GM19468 (cell line): ENCODE results near the gene GLIS2.

Experiments used
- ATAC-seq: cut with Tn5 transposase; IDR thresholded peaks from one replicate; pipeline ENCODE4 v1.9.1; 2021; ENCODE audit warnings: mild to moderate bottlenecking, moderate library complexity, moderate number of reproducible peaks; ENCODE audit not compliant: unreplicated experiment; ENCODE audit errors: extremely low read depth

Gene GLIS2

GRCh38 chr16:4315186-4316107 is at the start of gene GLIS2:
Gene GLIS2 (plus strand): TSS chr16:4316067. CDS start chr16:4332281, 16,214 bp downstream.
- no peak for ATAC-seq

- ATAC-seq = no peak
These were observed 49.5 kb upstream of the GLIS2 start for GRCh38 chr16:4266372-4266771.

GRCh38 chr16:4270091-4270490 is 45.8 kb upstream of the GLIS2 start:
- ATAC-seq = no peak

- no peak for ATAC-seq
These were observed 45.3 kb upstream of the GLIS2 start for GRCh38 chr16:4270595-4270994.

- no peak for ATAC-seq
These were observed 44.4 kb upstream of the GLIS2 start for GRCh38 chr16:4271176-4272113.

- ATAC-seq = no peak
These were observed 43.5 kb upstream of the GLIS2 start for GRCh38 chr16:4272114-4272956.

- ATAC-seq = no peak
These were observed 42.0 kb upstream of the GLIS2 start for GRCh38 chr16:4273858-4274311.

- ATAC-seq = no peak
These were observed 40.0 kb upstream of the GLIS2 start for GRCh38 chr16:4275861-4276260.

GRCh38 chr16:4277987-4278513 is 37.8 kb upstream of the GLIS2 start:
- no peak for ATAC-seq

- ATAC-seq = no peak
These were observed 35.2 kb upstream of the GLIS2 start for GRCh38 chr16:4280625-4281024.

GRCh38 chr16:4283441-4283840 is 32.4 kb upstream of the GLIS2 start:
- ATAC-seq = no peak

- no peak for ATAC-seq
These were observed 31.9 kb upstream of the GLIS2 start for GRCh38 chr16:4283939-4284338.

GRCh38 chr16:4285167-4285566 is 30.7 kb upstream of the GLIS2 start:
- no peak for ATAC-seq

- no peak for ATAC-seq
These were observed 27.5 kb upstream of the GLIS2 start for GRCh38 chr16:4288148-4288921.

- no peak for ATAC-seq
These were observed 25.5 kb upstream of the GLIS2 start for GRCh38 chr16:4290236-4290830.

- no peak for ATAC-seq
These were observed 24.2 kb upstream of the GLIS2 start for GRCh38 chr16:4291699-4292098.

GRCh38 chr16:4293181-4293716 is 22.6 kb upstream of the GLIS2 start:
- ATAC-seq = no peak

- ATAC-seq = no peak
These were observed 21.9 kb upstream of the GLIS2 start for GRCh38 chr16:4293822-4294457.
